ENCODE results near the gene DAAM2.

DNA sequence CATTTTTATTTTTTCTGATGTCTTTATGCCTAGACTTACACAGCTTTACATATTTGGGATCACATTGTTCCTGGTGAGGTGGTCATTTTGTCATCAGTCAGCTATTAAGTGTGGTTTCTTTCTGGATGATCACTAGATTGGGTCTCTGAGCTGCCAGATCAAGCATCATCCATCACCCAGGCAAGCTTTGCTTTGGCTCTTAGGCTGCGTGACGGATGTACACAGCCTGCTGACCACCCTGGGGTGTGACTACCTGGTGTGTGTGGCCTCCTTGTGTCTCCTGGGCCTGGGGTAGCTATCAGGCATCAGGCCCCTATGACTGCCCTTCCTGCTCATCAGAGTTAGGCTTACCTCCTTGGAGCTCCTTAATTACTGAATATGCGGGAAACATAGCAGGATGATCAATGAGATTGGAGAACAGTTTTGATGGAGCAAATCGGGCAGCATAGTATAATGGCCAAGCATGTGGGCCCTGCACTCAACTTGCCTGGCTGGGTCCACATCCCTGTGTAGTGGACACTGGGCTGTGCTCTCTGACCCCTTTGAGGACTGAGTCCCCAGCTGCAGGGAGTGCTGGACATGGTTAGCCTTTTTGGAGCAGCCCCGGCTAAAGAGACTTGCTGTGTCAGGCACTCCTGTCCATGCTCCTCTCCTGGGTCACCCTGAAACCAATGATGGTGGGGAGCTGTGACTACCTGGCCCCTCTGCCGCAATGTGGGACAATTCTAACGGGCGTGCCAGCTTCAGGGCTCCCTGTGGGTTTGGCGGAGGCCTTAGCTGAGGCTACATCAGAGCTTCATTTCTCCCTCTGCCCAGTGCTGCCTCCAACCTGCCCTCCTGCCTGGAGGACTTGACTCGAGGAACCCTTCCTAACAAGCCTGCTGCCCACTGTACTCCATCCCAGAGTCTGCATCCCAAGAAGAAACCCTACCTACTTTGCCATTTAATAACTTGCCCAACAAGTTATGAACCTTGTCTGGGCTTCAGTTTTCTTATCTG, 8.2 kb downstream of the DAAM2 start:
- TF ChIP-seq CTCF (IDR thresholded peaks at IDR 0.05): no peak
- no peak for TF ChIP-seq POLR2A (IDR thresholded peaks at IDR 0.05)
